Uterus (tissue), 2 donors: ENCODE data around the gene LYRM4.

Source experiments
- CTCF ChIP-seq, 4 experiments: fragments of 200-600 bp in 2 of 4; fragments of 450-650 bp in 2 of 4; sonication (generic) in 2 of 4; IDR thresholded peaks; one replicate each; pipeline ENCODE4 v1.5.1; 2016 to 2019; ENCODE audit warnings: antibody characterized with exemption in 4 of 4, mild to moderate bottlenecking in 2 of 4, moderate library complexity in 1 of 4
- POLR2A ChIP-seq, 2 donors: fragments of 450-650 bp; IDR thresholded peaks; one replicate each; pipeline ENCODE4 v1.6.1; 2016; ENCODE audit warnings: antibody characterized with exemption in 2 of 2, mild to moderate bottlenecking in 1 of 2, moderate library complexity in 1 of 2

- TF ChIP-seq CTCF (IDR thresholded peaks at IDR 0.05) = no peak
- no peak for TF ChIP-seq POLR2A (IDR thresholded peaks at IDR 0.05)
These were observed 130.4 kb downstream of the LYRM4 start for GRCh38 chr6:5130135-5130866.
